ENCODE data around the gene MAP1B.

Gene MAP1B

GRCh38 chr5:72224946-72225463 lies 117.7 kb downstream of the MAP1B start:
- Mint-ChIP-seq H3K27ac (peak overlapping the region; percentile 37), H3K9me3 (no peaks in the 10 kb centered on the region), H3K36me3 (ENCODE audit: low read depth) (peaks cover 58% of the 10 kb centered on the region), H3K4me1 (peaks cover 19% of the 10 kb centered on the region), H3K27me3 (ENCODE audit: low read depth, poor library complexity) (no peaks in the 10 kb centered on the region), H3K4me3 (no peak overlapping the region)
- no peak for TF ChIP-seq CTCF (IDR thresholded peaks at IDR 0.05)
- DNase-seq = no peak

GRCh38 chr5:72225741-72226140 lies 118.5 kb downstream of the MAP1B start:
- peaks cover 25% of the 10 kb centered on the region for H3K4me1 Mint-ChIP-seq
- H3K27ac Mint-ChIP-seq = no peak overlapping the region
- H3K4me3 Mint-ChIP-seq = no peak overlapping the region
- peaks cover 63% of the 10 kb centered on the region for H3K36me3 Mint-ChIP-seq (ENCODE audit: low read depth)
- no peaks in the 10 kb centered on the region for H3K27me3 Mint-ChIP-seq (ENCODE audit: low read depth, poor library complexity)
- H3K9me3 Mint-ChIP-seq = no peaks in the 10 kb centered on the region
- no peak for TF ChIP-seq CTCF (IDR thresholded peaks at IDR 0.05)
- DNase-seq = no peak

GRCh38 chr5:72226950-72227349 lies 119.7 kb downstream of the MAP1B start:
- TF ChIP-seq CTCF (IDR thresholded peaks at IDR 0.05) = no peak
- H3K4me1 Mint-ChIP-seq = peaks cover 25% of the 10 kb centered on the region
- DNase-seq = no peak
- peaks cover 61% of the 10 kb centered on the region for H3K36me3 Mint-ChIP-seq (ENCODE audit: low read depth)
- H3K4me3 Mint-ChIP-seq = no peak overlapping the region
- no peaks in the 10 kb centered on the region for H3K27me3 Mint-ChIP-seq (ENCODE audit: low read depth, poor library complexity)
- H3K9me3 Mint-ChIP-seq = no peaks in the 10 kb centered on the region
- no peak overlapping the region for H3K27ac Mint-ChIP-seq

- no peaks in the 10 kb centered on the region for H3K9me3 Mint-ChIP-seq
- no peak for TF ChIP-seq CTCF (IDR thresholded peaks at IDR 0.05)
- no peaks in the 10 kb centered on the region for H3K27me3 Mint-ChIP-seq (ENCODE audit: low read depth, poor library complexity)
- no peak overlapping the region for H3K27ac Mint-ChIP-seq
- no peak overlapping the region for H3K4me3 Mint-ChIP-seq
- peaks cover 57% of the 10 kb centered on the region for H3K36me3 Mint-ChIP-seq (ENCODE audit: low read depth)
- H3K4me1 Mint-ChIP-seq = peaks cover 41% of the 10 kb centered on the region
- DNase-seq = no peak
Measured at GRCh38 chr5:72228960-72229359, 121.7 kb downstream of the MAP1B start.

GRCh38 chr5:72231991-72232703 lies 124.9 kb downstream of the MAP1B start:
- no peak for DNase-seq
- Mint-ChIP-seq H3K27ac (peak overlapping the region; percentile 32), H3K4me3 (no peak overlapping the region), H3K9me3 (no peaks in the 10 kb centered on the region), H3K4me1 (peaks cover 68% of the 10 kb centered on the region), H3K36me3 (ENCODE audit: low read depth) (peaks cover 38% of the 10 kb centered on the region), H3K27me3 (ENCODE audit: low read depth, poor library complexity) (no peaks in the 10 kb centered on the region)
- TF ChIP-seq CTCF (IDR thresholded peaks at IDR 0.05) = no peak

- H3K4me1 Mint-ChIP-seq = peaks cover 75% of the 10 kb centered on the region
- no peak for DNase-seq
- no peaks in the 10 kb centered on the region for H3K9me3 Mint-ChIP-seq
- TF ChIP-seq CTCF (IDR thresholded peaks at IDR 0.05) = no peak
- H3K36me3 Mint-ChIP-seq (ENCODE audit: low read depth) = peaks cover 37% of the 10 kb centered on the region
- no peaks in the 10 kb centered on the region for H3K27me3 Mint-ChIP-seq (ENCODE audit: low read depth, poor library complexity)
- peak overlapping the region; percentile 80 for H3K27ac Mint-ChIP-seq
- H3K4me3 Mint-ChIP-seq = no peak overlapping the region
Measured at GRCh38 chr5:72232838-72233237, 125.6 kb downstream of the MAP1B start.
